ENCODE measurements around the gene ANKRD28.

The ANKRD28 gene

GRCh38 chr3:15822281-15822680 is 24.5 kb upstream of the ANKRD28 start:
- Histone ChIP-seq H3F3A (ENCODE audit: low read depth) (no peaks in the 10 kb centered on the region), H3K27me3 (ENCODE audit: insufficient read depth, low read length, poor library complexity, severe bottlenecking) (no peaks in the 10 kb centered on the region), H3K79me2 (ENCODE audit: insufficient read depth, low read length) (peaks cover 87% of the 10 kb centered on the region), H3K9me2 (replicated peaks; ENCODE audit: low read depth, low read length) (no peaks in the 10 kb centered on the region), H3K4me2 (ENCODE audit: low read depth, low read length, poor library complexity, severe bottlenecking) (no peak overlapping the region), H2AFZ (ENCODE audit: low read length) (no peak overlapping the region), H3K9ac (ENCODE audit: low read depth, low read length, poor library complexity, severe bottlenecking) (no peak overlapping the region), H3K4me3 (ENCODE audit: low read length, poor library complexity, severe bottlenecking) (no peak overlapping the region), H4K20me1 (ENCODE audit: insufficient read depth, low read length, poor library complexity, severe bottlenecking) (peaks cover 36% of the 10 kb centered on the region), H3K9me3 (ENCODE audit: insufficient read depth, low read depth, low read length) (no peaks in the 10 kb centered on the region), H3K36me3 (ENCODE audit: insufficient read depth, low read length) (no peaks in the 10 kb centered on the region), H3K4me1 (ENCODE audit: insufficient read depth, low read length, poor library complexity, severe bottlenecking) (peaks cover 5% of the 10 kb centered on the region)
- TF ChIP-seq EZH2phosphoT487 (IDR thresholded peaks at IDR 0.05; ENCODE audit: borderline replicate concordance) (no peak), CTCF (conservative IDR thresholded peaks at IDR 0.05; ENCODE audit: low read length) (no peak)

DNA sequence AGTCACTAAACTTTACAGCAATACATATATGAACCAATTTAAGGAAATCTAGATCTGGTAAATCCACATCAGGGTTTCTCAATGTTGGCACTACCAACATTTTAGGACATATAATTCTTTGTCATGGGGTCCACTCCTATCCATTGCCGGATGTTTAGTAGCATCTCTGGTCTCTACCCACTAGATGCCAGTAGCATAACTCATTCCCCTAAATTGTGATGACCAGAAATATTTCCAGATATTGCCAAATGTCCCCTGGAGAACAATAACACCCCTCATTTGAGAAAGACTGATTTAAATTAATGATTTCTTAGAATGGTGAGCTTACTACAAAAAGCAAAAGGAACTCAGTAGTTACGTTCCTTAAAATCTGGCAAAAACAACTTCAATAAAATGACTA is 23.1 kb upstream of the ANKRD28 start:
- TF ChIP-seq EZH2phosphoT487 (IDR thresholded peaks at IDR 0.05; ENCODE audit: borderline replicate concordance): no peak
- no peak for TF ChIP-seq CTCF (conservative IDR thresholded peaks at IDR 0.05; ENCODE audit: low read length)
- no peaks in the 10 kb centered on the region for H3K9me2 ChIP-seq (replicated peaks; ENCODE audit: low read depth, low read length)
- H3K9me3 ChIP-seq (ENCODE audit: insufficient read depth, low read depth, low read length): no peaks in the 10 kb centered on the region
- peaks cover 87% of the 10 kb centered on the region for H3K79me2 ChIP-seq (ENCODE audit: insufficient read depth, low read length)
- H3K4me3 ChIP-seq (ENCODE audit: low read length, poor library complexity, severe bottlenecking): no peak overlapping the region
- H4K20me1 ChIP-seq (ENCODE audit: insufficient read depth, low read length, poor library complexity, severe bottlenecking): peaks cover 43% of the 10 kb centered on the region
- no peak overlapping the region for H2AFZ ChIP-seq (ENCODE audit: low read length)
- H3K4me2 ChIP-seq (ENCODE audit: low read depth, low read length, poor library complexity, severe bottlenecking): no peak overlapping the region
- H3K36me3 ChIP-seq (ENCODE audit: insufficient read depth, low read length): no peaks in the 10 kb centered on the region
- peaks cover 7% of the 10 kb centered on the region for H3K4me1 ChIP-seq (ENCODE audit: insufficient read depth, low read length, poor library complexity, severe bottlenecking)
- H3K9ac ChIP-seq (ENCODE audit: low read depth, low read length, poor library complexity, severe bottlenecking): no peak overlapping the region
- H3F3A ChIP-seq (ENCODE audit: low read depth): no peaks in the 10 kb centered on the region
- H3K27me3 ChIP-seq (ENCODE audit: insufficient read depth, low read length, poor library complexity, severe bottlenecking): no peaks in the 10 kb centered on the region

- no peak overlapping the region for H2AFZ ChIP-seq (ENCODE audit: low read length)
- H3K79me2 ChIP-seq (ENCODE audit: insufficient read depth, low read length): peaks cover 87% of the 10 kb centered on the region
- H3K9me3 ChIP-seq (ENCODE audit: insufficient read depth, low read depth, low read length): no peaks in the 10 kb centered on the region
- H3K4me2 ChIP-seq (ENCODE audit: low read depth, low read length, poor library complexity, severe bottlenecking): no peak overlapping the region
- H3K9ac ChIP-seq (ENCODE audit: low read depth, low read length, poor library complexity, severe bottlenecking): no peak overlapping the region
- H3K36me3 ChIP-seq (ENCODE audit: insufficient read depth, low read length): no peaks in the 10 kb centered on the region
- H3K27me3 ChIP-seq (ENCODE audit: insufficient read depth, low read length, poor library complexity, severe bottlenecking): no peaks in the 10 kb centered on the region
- TF ChIP-seq CTCF (conservative IDR thresholded peaks at IDR 0.05; ENCODE audit: low read length): no peak
- TF ChIP-seq EZH2phosphoT487 (IDR thresholded peaks at IDR 0.05; ENCODE audit: borderline replicate concordance): no peak
- no peaks in the 10 kb centered on the region for H3F3A ChIP-seq (ENCODE audit: low read depth)
- no peak overlapping the region for H3K4me3 ChIP-seq (ENCODE audit: low read length, poor library complexity, severe bottlenecking)
- H3K4me1 ChIP-seq (ENCODE audit: insufficient read depth, low read length, poor library complexity, severe bottlenecking): peaks cover 7% of the 10 kb centered on the region
- peaks cover 45% of the 10 kb centered on the region for H4K20me1 ChIP-seq (ENCODE audit: insufficient read depth, low read length, poor library complexity, severe bottlenecking)
- no peaks in the 10 kb centered on the region for H3K9me2 ChIP-seq (replicated peaks; ENCODE audit: low read depth, low read length)
Observed at GRCh38 chr3:15819576-15819975, 21.8 kb upstream of the ANKRD28 start.
